Endodermal cell (in vitro differentiated cells): ENCODE results near the gene HHAT. TPM values are rescaled to one million over a fixed set of nuclear protein-coding genes. Genes with fewer than 3 reads are reported as not detected.

Experiments
- DNase-seq: peaks from one replicate; pipeline ENCODE4 v3.0.0-alpha.2; 2017
- H3K27ac ChIP-seq: 2 replicates; pipeline ENCODE4 v1.5.1; 2013; ENCODE audit warnings: mild to moderate bottlenecking, low read depth, low read length, moderate library complexity
- H3K27me3 ChIP-seq: 2 replicates; pipeline ENCODE4 v1.6.1; 2013; ENCODE audit warnings: mild to moderate bottlenecking, low read length, moderate library complexity; ENCODE audit not compliant: insufficient read depth, control insufficient read depth, poor library complexity, severe bottlenecking
- H3K36me3 ChIP-seq: 2 replicates; pipeline ENCODE4 v1.7.0; 2013; ENCODE audit warnings: mild to moderate bottlenecking, low read length, moderate library complexity; ENCODE audit not compliant: control insufficient read depth, insufficient read depth
- H3K4me1 ChIP-seq: one replicate; pipeline ENCODE4 v1.7.0; 2013; ENCODE audit warnings: low read length; ENCODE audit not compliant: control insufficient read depth, insufficient read depth
- H3K4me3 ChIP-seq: 2 replicates; pipeline ENCODE4 v1.5.1; 2013; ENCODE audit warnings: mild to moderate bottlenecking, low read length, moderate library complexity
- H3K9ac ChIP-seq: 2 replicates; pipeline ENCODE4 v1.6.1; 2013; ENCODE audit warnings: mild to moderate bottlenecking, low read length, moderate library complexity; ENCODE audit not compliant: poor library complexity, severe bottlenecking; ENCODE audit errors: extremely low read depth
- H3K9me3 ChIP-seq: 2 replicates; pipeline ENCODE4 v1.6.1; 2013; ENCODE audit warnings: mild to moderate bottlenecking, low read length, moderate library complexity; ENCODE audit not compliant: control insufficient read depth
- H3K27ac Mint-ChIP-seq: 2 replicates; pipeline ENCODE4 v1.8.0; 2020; ENCODE audit warnings: mixed read lengths
- H3K27me3 Mint-ChIP-seq: 2 replicates; pipeline ENCODE4 v1.8.0; 2021; ENCODE audit warnings: mild to moderate bottlenecking, mixed read lengths; ENCODE audit not compliant: insufficient read depth
- H3K36me3 Mint-ChIP-seq: 2 replicates; pipeline ENCODE4 v1.8.0; 2020; ENCODE audit warnings: low read depth, mixed read lengths
- H3K4me1 Mint-ChIP-seq: 2 replicates; pipeline ENCODE4 v1.8.0; 2020; ENCODE audit warnings: mixed read lengths
- H3K4me3 Mint-ChIP-seq: 2 replicates; pipeline ENCODE4 v1.8.0; 2020; ENCODE audit warnings: mild to moderate bottlenecking, moderate library complexity, mixed read lengths
- H3K9me3 Mint-ChIP-seq: 2 replicates; pipeline ENCODE4 v1.8.0; 2020; ENCODE audit warnings: mild to moderate bottlenecking, mixed read lengths
- WGBS, 2 experiments: methylation state at CpG; one replicate each; pipeline versions ENCODE4 v1.1.5 to v1.1.7; 2013; ENCODE audit warnings: missing lambda C conversion rate in 2 of 2, mixed read lengths in 1 of 2; ENCODE audit not compliant: insufficient coverage in 1 of 2, insufficient read length in 1 of 2; 5-methylcytosine and 5-hydroxymethylcytosine counted together
- total RNA-seq, 2 donors: library from RNA; stranded (reverse); fragmentation: NEBNext Ultra II Directional in 1 of 2; extraction: Animal tissue kit (Norgen Biotek cat#: 25700) in 1 of 2; gene quantifications; 2 replicates in 1 of 2; 3 replicates in 1 of 2; pipeline ENCODE4 v1.2.1, GENCODE V29; 2021
- TF ChIP-seq, protein P1 (sequence below): fragments of 200-600 bp; sonication (generic); conservative IDR thresholded peaks from 2 replicates; pipeline ENCODE4 v1.5.0; 2021; ENCODE audit warnings: antibody characterized with exemption, mild to moderate bottlenecking

Gene HHAT
- total RNA-seq, 2 donors from 2014 or later = 6.9 to 9.8 TPM

DNA sequence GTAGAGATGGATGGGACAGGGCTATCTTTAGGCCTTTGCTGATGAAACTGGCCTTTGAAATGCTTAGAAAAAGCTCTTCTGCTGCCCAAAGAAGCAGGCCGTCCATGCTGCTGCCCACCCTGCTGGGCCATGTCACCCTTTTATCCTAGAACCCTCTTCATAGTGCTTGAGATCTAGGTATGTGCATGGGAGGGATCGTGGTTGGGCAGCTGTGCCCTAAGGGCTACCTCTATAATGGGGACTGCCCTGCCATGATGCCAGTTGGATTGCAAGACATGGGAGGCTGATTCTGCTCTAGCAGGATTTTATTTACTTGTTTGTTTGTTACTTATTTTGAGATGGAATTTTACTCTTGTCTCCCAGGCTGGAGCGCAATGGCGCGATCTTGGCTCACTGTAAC, 69.0 kb downstream of the HHAT start:
- Histone ChIP-seq H3K9ac (no peak overlapping the region), H3K27ac (no peak overlapping the region), H3K9me3 (peaks cover 7% of the 10 kb centered on the region), H3K4me3 (no peak overlapping the region), H3K4me1 (no peaks in the 10 kb centered on the region), H3K27me3 (no peaks in the 10 kb centered on the region), H3K36me3 (no peaks in the 10 kb centered on the region)
- DNase-seq = no peak
- no peaks in the 10 kb centered on the region for H3K27me3 Mint-ChIP-seq
- TF ChIP-seq, protein P1, sequence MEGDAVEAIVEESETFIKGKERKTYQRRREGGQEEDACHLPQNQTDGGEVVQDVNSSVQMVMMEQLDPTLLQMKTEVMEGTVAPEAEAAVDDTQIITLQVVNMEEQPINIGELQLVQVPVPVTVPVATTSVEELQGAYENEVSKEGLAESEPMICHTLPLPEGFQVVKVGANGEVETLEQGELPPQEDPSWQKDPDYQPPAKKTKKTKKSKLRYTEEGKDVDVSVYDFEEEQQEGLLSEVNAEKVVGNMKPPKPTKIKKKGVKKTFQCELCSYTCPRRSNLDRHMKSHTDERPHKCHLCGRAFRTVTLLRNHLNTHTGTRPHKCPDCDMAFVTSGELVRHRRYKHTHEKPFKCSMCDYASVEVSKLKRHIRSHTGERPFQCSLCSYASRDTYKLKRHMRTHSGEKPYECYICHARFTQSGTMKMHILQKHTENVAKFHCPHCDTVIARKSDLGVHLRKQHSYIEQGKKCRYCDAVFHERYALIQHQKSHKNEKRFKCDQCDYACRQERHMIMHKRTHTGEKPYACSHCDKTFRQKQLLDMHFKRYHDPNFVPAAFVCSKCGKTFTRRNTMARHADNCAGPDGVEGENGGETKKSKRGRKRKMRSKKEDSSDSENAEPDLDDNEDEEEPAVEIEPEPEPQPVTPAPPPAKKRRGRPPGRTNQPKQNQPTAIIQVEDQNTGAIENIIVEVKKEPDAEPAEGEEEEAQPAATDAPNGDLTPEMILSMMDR = no peak
- no peak overlapping the region for H3K27ac Mint-ChIP-seq
- H3K4me3 Mint-ChIP-seq = no peak overlapping the region
- no peaks in the 10 kb centered on the region for H3K36me3 Mint-ChIP-seq
- peaks cover 12% of the 10 kb centered on the region for H3K4me1 Mint-ChIP-seq
- WGBS, 2 experiments = 94 to 100% methylated on average over 1 to 5 of the region's 5 CpGs
- H3K9me3 Mint-ChIP-seq = peaks cover 6% of the 10 kb centered on the region

GRCh38 chr1:210398466-210398865, 69.8 kb downstream of the HHAT start:
- H3K4me1 ChIP-seq = no peaks in the 10 kb centered on the region
- no peak overlapping the region for H3K27ac Mint-ChIP-seq
- no peaks in the 10 kb centered on the region for H3K36me3 ChIP-seq
- DNase-seq = no peak
- H3K4me3 Mint-ChIP-seq = no peak overlapping the region
- H3K36me3 Mint-ChIP-seq = no peaks in the 10 kb centered on the region
- peaks cover 6% of the 10 kb centered on the region for H3K9me3 Mint-ChIP-seq
- H3K9me3 ChIP-seq = peaks cover 7% of the 10 kb centered on the region
- WGBS, 2 experiments = 69 to 100% methylated on average over 1 of the region's 1 CpG
- peaks cover 11% of the 10 kb centered on the region for H3K4me1 Mint-ChIP-seq
- no peak overlapping the region for H3K4me3 ChIP-seq
- no peak overlapping the region for H3K9ac ChIP-seq
- H3K27ac ChIP-seq = no peak overlapping the region
- no peaks in the 10 kb centered on the region for H3K27me3 ChIP-seq
- no peaks in the 10 kb centered on the region for H3K27me3 Mint-ChIP-seq
- TF ChIP-seq, protein P1 = no peak

DNA sequence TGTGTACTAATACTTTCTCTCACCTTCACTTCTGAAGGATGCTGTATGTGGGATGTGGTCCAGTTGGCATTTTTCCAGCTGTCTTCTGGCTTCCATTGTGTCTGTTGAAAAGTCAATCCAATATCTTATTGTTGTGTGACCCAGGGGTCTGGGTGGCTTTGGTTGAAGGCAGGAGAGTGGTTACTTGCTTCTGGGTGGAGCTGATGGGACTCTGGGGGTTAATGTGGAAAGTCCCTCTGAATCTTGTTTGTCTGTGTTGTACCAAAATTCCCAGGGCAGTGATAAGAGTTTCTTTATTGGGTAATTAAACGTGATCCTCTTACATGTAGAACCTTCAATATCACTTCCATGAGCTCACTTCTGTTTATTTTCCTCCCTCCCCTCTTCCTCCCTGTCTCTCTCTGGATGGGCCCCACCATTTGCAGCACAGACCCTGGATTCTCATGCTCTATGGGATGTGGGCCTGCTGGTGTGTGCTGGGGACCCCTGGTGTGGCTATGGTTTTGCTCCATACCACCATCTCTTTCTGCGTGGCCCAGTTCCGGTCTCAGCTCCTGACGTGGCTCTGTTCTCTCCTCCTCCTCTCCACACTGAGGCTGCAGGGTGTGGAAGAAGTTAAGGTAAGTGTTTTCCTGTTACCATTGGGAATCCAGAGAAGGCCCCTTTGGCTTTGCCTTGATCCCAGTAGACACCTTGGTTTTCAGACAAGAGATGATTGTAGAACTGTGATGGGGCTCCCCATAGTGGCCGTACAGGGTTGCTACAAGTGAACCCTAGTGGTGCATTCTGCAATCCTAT, 71.5 kb downstream of the HHAT start:
- Mint-ChIP-seq H3K27me3 (no peaks in the 10 kb centered on the region), H3K27ac (no peak overlapping the region)

More for the DNA sequence above, 71.5 kb downstream of the HHAT start:
- Histone ChIP-seq H3K9ac (no peak overlapping the region), H3K27me3 (no peaks in the 10 kb centered on the region), H3K9me3 (peaks cover 7% of the 10 kb centered on the region), H3K27ac (no peak overlapping the region), H3K4me3 (no peak overlapping the region), H3K36me3 (no peaks in the 10 kb centered on the region), H3K4me1 (no peaks in the 10 kb centered on the region)
- 52% methylated on average over 5 of the region's 5 CpGs; no CpG with 5 or more reads in 1 of the 2 experiments for WGBS, 2 experiments
- DNase-seq = peak; percentile 89
- Mint-ChIP-seq H3K9me3 (peaks cover 6% of the 10 kb centered on the region), H3K36me3 (no peaks in the 10 kb centered on the region), H3K4me3 (no peak overlapping the region), H3K4me1 (peaks cover 3% of the 10 kb centered on the region)
- TF ChIP-seq, protein P1 = peak; percentile 90
